GM18873 (cell line): ENCODE measurements around the gene DEXI.

ENCODE experiments used
- ATAC-seq: cut with Tn5 transposase; IDR thresholded peaks from one replicate; pipeline ENCODE4 v1.9.1; 2021; ENCODE audit warnings: mild to moderate bottlenecking, moderate library complexity, moderate number of reproducible peaks; ENCODE audit not compliant: unreplicated experiment, low FRiP score

DEXI gene

DNA sequence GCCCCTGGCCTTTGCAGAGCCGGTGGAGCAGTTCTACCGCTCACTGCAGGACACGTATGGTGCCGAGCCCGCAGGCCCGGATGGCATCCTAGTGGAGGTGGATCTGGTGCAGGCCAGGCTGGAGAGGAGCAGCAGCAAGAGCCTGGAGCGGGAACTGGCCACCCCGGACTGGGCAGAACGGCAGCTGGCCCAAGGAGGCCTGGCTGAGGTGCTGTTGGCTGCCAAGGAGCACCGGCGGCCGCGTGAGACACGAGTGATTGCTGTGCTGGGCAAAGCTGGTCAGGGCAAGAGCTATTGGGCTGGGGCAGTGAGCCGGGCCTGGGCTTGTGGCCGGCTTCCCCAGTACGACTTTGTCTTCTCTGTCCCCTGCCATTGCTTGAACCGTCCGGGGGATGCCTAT, 35.8 kb downstream of the DEXI start:
- ATAC-seq, result no peak

GRCh38 chr16:10902999-10903398, 39.3 kb downstream of the DEXI start:
- ATAC-seq, result no peak

DNA sequence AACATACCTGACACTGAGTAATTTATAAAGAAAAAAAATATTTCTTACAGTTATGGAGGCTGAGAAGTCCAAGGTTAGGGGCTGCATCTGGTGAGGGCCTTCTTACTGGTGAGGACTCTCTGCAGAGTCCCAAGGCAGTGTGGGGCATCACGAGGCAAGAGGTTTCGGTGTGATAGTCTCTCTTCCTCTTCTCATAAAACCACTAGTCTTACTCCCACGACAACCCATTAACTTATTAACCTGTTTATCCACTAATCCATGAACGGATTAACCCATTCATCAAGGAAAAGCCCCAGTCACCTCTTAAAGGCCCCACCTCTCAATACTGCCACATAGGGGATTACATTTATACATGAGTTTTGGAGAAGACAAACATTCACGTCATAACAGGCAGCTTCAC, 45.1 kb downstream of the DEXI start:
- ATAC-seq, result no peak

DNA sequence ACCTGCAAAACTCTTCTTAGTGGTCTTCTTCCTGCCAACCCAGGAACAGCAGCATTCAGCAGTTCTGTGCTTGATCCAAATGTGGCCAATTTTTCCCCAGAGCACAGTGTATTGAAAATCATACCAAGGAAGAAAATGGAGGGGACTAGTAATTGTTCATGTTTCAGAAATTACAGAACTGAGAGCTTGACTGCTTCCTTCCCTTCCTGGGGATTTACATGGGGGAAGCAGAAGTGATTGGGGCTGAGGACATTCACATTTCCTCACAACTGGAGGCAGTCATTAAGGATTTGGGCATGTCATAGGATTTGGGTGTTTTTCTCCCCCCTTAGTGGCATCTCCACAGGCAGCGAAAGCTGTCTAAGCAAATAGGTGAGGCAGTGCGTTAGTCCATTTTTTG, 45.5 kb downstream of the DEXI start:
- no peak for ATAC-seq

DNA sequence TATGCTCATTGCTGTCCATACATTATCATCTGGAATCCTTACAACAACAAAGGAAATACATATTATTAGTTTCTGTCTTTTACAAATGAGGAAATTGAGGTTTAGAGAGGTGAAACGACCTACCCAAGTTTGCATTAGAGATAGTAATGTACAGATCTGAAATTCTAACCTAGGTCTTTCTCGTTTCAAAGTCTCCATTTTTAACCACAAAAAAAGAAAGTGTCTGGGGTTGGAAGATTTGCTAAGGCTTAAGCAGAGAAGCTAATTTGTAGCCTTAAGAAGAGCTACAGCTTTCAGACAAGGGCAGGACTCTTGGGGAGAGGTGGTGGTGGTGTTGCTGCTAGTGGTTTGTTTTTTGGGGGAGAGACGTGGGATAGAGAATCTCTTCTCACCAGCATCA, 46.1 kb downstream of the DEXI start:
- no peak for ATAC-seq

DNA sequence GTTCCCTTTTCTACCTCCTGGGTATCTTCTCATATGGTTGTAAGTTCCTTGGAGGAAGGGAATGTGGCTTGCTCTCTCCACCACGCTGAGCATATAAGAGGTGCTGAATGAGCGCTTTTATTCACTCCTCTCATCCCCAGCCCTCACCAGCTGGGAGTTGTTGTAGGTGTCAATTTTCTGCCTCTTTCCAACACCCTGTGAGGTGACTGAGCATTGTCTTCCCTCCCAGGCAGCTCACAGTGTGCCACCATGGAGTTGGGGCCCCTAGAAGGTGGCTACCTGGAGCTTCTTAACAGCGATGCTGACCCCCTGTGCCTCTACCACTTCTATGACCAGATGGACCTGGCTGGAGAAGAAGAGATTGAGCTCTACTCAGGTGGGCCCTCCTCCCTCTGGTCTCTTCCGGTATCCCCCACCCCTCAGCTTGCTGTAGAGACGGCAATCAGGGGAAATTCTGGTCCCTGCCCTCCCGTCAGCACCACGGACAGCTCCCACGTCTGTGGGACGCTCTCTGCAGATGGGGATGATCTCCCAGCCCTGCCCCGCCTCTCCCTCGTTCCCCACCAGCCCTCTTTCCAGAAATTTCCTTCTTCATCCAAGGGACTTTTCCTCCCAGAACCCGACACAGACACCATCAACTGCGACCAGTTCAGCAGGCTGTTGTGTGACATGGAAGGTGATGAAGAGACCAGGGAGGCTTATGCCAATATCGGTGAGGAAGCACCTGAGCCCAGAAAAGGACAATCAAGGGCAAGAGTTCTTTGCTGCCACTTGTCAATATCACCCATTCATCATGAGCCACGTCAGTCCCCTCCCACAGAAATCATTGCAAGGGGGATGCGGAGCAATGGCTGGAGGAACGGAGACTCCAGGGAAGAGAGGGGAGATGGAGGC, 47.0 kb downstream of the DEXI start:
- ATAC-seq, result no peak

DNA sequence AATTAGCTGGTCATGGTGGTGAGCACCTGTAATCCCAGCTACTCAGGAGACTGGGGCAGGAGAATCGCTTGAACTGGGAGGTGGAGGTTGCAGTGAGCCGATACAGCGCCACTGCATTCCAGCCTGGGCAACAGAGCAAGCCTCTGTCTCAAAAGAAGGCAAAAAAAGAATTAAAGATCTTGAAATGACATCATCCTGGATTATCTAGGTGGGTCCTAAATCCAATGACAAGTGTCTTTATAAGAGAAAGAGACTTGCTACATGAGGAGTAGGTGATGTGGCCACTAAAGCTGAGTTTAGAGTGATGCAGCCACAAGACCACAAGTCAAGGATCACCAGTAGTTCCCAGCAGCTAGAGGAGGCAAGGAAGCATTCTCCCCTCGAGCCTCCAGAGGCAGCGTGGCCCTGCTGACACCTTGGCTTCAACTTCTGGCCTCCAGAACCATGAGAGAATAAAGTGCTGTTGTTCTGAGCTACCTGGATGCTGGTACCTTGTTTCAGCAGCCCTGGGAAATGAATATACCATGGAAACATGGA, 49.4 kb downstream of the DEXI start:
- no peak for ATAC-seq

GRCh38 chr16:10889855-10890254, 52.4 kb downstream of the DEXI start:
- no peak for ATAC-seq

DNA sequence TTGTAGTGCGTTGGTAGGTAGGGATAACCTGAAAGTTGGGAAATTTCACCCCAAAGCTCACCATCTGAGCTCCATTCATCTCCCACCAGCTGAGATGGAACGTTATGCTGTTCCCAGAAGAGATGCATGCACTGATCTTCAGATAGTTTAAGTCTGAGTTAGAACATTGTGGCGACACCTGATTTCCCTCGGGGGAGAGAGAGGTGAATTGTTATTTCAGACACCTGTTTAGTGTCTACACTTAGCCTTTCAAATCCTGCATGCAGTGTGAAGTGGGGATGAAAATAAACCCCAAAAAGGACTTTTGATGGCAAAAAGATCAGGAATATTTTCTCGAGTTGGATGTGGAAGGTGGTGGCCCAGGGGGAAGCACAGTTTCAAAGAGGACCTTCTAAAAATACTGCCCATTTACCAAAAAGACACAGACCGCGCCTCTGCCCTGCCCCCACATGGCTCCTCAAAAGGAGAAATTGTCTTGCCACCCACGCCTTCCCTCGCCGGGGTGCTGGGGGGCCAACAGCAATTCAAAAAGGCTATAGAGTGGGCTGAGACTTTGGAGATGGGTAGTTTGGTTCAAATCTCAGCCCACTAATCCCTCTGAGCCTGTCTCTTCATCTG, 53.8 kb downstream of the DEXI start:
- ATAC-seq, result no peak

- ATAC-seq, result no peak
Observed at GRCh38 chr16:10885246-10885645, 57.0 kb downstream of the DEXI start.

GRCh38 chr16:10883004-10883403, 59.3 kb downstream of the DEXI start:
- no peak for ATAC-seq

DNA sequence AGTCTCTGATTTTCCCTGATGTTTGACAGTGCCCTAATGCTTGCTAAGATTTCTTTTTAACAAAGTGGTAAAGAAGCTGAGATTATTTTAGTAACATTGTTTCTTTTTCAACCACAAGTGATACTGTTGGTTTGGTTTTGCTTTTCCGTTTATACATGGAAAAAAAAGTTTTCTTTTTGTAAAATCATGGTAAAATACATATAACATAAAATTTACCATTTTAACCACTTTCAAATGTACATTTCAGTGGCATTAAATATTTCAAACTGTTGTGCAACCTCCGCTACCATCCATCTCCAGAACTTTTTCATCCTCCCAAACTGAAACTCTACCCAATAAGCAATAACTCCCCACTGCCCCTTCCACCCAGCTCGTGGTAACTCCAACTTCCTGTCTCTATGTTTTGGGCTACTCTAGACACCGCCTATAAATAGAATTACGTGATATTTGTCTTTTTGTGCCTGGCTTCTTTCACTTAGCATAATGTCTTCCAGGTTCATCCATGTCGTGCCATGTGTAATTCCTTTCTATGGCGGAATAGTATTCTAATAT, 60.7 kb downstream of the DEXI start:
- ATAC-seq, result no peak

DNA sequence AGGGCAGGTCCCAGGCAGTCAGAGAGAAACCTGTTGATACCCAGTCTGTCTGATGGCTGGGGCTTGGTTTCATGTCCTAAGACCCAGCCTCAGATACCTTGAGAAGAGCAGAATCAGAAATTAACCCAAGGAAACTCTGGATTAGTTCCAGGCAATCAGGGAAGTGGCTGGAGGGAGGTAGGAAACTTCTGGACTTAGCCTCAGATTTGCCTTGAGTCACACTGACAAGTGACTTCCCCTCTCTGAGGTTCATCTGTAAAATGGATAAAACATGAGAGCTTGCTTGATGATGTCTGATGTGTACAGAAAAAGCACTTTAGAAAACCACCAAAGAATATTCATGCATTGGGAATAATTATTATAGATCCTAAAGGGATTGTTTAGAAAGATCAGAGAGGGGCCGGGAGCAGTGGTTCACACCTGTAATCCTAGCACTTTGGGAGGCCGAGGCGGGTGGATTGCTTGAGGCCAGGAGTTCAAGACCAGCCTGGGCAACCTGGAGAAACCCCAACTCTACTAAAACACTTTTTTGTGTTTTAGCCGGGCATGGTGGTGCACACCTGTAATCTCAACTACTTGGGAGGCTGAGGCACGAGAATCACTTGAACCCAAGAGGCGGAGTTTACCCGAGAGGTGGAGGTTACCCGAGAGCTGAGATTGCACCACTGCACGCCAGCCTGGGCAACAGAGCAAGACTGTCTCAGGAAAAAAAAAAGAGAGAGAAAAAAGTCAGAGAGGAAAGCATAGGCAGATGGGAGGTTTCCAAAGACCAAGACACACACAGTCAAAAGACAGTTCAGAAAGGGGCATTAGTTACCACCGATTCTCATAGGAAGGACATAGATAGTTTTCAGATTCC, 61.4 kb downstream of the DEXI start:
- ATAC-seq, result no peak

DNA sequence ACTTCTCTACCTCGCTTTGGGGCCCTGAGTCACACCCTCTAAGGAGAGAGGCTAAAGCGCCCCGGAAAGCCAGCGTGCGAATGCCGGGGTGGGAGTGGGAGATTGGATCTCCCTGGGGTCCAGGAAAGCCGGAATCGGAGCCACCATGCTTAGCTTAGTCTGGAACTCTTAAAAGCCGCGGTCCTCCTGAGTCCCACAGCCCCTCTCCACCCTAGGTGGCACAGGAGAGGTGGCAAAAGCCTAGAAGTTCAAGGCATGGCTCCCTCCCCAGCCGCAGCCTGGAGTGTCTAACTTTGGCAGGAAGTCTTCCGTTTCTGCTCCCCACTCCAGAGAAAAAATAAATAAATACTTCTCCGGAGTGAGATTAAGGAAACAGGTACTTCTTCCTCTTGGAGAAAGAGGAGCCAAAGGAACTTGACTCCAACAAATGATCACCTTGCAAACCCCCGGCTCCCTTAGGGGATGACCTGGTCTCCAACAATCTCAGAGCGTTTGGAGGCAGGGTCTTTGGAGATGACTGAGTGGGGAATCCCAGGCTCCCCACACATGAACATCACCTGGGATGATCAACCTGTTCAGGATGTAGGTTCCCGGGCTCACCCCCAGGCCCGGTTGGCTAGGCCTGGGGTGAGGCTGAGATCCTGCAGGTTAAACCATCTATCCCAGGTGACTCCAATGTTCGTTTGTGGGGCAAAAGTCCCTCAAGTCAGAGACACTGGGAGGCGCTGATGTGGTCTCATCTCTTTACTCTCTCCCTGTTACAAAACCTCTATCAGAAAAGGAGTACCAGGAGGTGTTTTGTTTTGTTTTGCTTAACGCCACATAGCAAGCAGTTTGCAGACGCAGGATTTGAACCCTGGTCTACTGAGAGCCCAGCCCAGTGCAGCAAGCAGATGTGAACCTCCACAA, 62.3 kb downstream of the DEXI start:
- ATAC-seq, result no peak
